Kidney (tissue), 14 donors: ENCODE data around the gene ROR1. TPM values are rescaled to one million over a fixed set of nuclear protein-coding genes. Genes with fewer than 3 reads are reported as not detected.

Source experiments
- DNase-seq, 5 donors: peaks; one replicate each; pipeline ENCODE4 v3.0.0-alpha.2; 2013 to 2020
- FAIRE-seq: peaks from 2 replicates; lab custom pipeline; 2012; peaks lifted over from hg19 to GRCh38; lab: Jason Lieb, UNC
- H3K27ac ChIP-seq, 2 donors: one replicate each; pipeline ENCODE4 v1.7.0; 2013; ENCODE audit warnings: low read depth in 2 of 2, low read length in 2 of 2, inconsistent platforms in 1 of 2
- H3K27me3 ChIP-seq: one replicate; pipeline ENCODE4 v1.7.1; 2013; ENCODE audit warnings: low read length, inconsistent platforms; ENCODE audit not compliant: control insufficient read depth, insufficient read depth
- H3K36me3 ChIP-seq, 3 donors: one replicate each; pipeline versions ENCODE4 v1.7.0 to v1.7.1; 2013; ENCODE audit warnings: low read length in 3 of 3, control low read depth in 1 of 3, inconsistent platforms in 1 of 3; ENCODE audit not compliant: insufficient read depth in 3 of 3, control insufficient read depth in 2 of 3
- H3K4me1 ChIP-seq, 3 donors: one replicate each; pipeline versions ENCODE4 v1.7.0 to v1.7.1; 2013; ENCODE audit warnings: low read length in 3 of 3, inconsistent platforms in 1 of 3, low read depth in 1 of 3; ENCODE audit not compliant: control insufficient read depth in 2 of 3, insufficient read depth in 2 of 3
- H3K4me3 ChIP-seq, 3 donors: one replicate each; pipeline versions ENCODE4 v1.7.0 to v1.8.1; 2013; ENCODE audit warnings: low read length in 3 of 3, control low read depth in 1 of 3, inconsistent platforms in 1 of 3
- H3K9ac ChIP-seq, 3 donors: one replicate each; pipeline versions ENCODE4 v1.7.0 to v1.7.1; 2013; ENCODE audit warnings: low read length in 3 of 3, control low read depth in 1 of 3, inconsistent platforms in 1 of 3
- H3K9me3 ChIP-seq, 3 donors: one replicate each; pipeline versions ENCODE4 v1.7.0 to v1.7.1; 2013; ENCODE audit warnings: low read length in 3 of 3, control low read depth in 1 of 3, inconsistent platforms in 1 of 3; ENCODE audit not compliant: control insufficient read depth in 2 of 3, insufficient read depth in 1 of 3
- intact Hi-C: fragments of 100-400 bp; cut with DNase I; formaldehyde crosslinking; loops from one replicate; pipeline ENCODE4 v1.11.1; 2022
- polyA plus RNA-seq: library from polyadenylated mRNA; stranded (reverse); fragments of 350-450 nt; fragmentation: Illumina TruSeq; extraction: RNeasy Lipid Tissue Mini Kit (QIAGEN cat#74804); gene quantifications from one replicate; pipeline ENCODE4 v1.2.3, GENCODE V29; 2014; ENCODE audit warnings: low read depth, low replicate concordance; ENCODE audit not compliant: insufficient read depth
- total RNA-seq: library from RNA; stranded (reverse); fragmentation: NEBNext Ultra II Directional; extraction: Animal tissue kit (Norgen Biotek cat#: 25700); gene quantifications from one replicate; pipeline ENCODE4 v1.2.1, GENCODE V29; 2021
- TF ChIP-seq, protein P1 (sequence below): IDR thresholded peaks from 3 replicates; pipeline ENCODE4 v1.5.1; 2012; ENCODE audit warnings: mild to moderate bottlenecking, moderate library complexity, borderline replicate concordance; ENCODE audit not compliant: insufficient read depth; ENCODE audit errors: extremely low read depth
- donor health status: control.
- donor health status: control.
- donor health status: control.
- donor health status: control.
- donor health status: control.
- donor health status: DM: yes; HTN: yes; CAD: no.
- donor health status: Normal renal cell carcinoma (clear cell type).

The ROR1 gene
- total and polyA plus RNA-seq, 2 donors from 2014 or later = 0.77 to 8.0 TPM

GRCh38 chr1:63787875-63788274 is 14.1 kb downstream of the ROR1 start:
- Histone ChIP-seq H3K36me3 (no peaks in the 10 kb centered on the region), H3K27ac (no peak overlapping the region), H3K9me3 (no peaks in the 10 kb centered on the region), H3K4me3 (no peak overlapping the region), H3K4me1 (peaks cover 0 to 6% (median 0%) of the 10 kb centered on the region in 3 donors), H3K27me3 (no peaks in the 10 kb centered on the region), H3K9ac (no peak overlapping the region)
- FAIRE-seq (no peak), DNase-seq (no peak)
- TF ChIP-seq, protein P1, sequence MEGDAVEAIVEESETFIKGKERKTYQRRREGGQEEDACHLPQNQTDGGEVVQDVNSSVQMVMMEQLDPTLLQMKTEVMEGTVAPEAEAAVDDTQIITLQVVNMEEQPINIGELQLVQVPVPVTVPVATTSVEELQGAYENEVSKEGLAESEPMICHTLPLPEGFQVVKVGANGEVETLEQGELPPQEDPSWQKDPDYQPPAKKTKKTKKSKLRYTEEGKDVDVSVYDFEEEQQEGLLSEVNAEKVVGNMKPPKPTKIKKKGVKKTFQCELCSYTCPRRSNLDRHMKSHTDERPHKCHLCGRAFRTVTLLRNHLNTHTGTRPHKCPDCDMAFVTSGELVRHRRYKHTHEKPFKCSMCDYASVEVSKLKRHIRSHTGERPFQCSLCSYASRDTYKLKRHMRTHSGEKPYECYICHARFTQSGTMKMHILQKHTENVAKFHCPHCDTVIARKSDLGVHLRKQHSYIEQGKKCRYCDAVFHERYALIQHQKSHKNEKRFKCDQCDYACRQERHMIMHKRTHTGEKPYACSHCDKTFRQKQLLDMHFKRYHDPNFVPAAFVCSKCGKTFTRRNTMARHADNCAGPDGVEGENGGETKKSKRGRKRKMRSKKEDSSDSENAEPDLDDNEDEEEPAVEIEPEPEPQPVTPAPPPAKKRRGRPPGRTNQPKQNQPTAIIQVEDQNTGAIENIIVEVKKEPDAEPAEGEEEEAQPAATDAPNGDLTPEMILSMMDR = no peak
- intact Hi-C loops = no loop called here

DNA sequence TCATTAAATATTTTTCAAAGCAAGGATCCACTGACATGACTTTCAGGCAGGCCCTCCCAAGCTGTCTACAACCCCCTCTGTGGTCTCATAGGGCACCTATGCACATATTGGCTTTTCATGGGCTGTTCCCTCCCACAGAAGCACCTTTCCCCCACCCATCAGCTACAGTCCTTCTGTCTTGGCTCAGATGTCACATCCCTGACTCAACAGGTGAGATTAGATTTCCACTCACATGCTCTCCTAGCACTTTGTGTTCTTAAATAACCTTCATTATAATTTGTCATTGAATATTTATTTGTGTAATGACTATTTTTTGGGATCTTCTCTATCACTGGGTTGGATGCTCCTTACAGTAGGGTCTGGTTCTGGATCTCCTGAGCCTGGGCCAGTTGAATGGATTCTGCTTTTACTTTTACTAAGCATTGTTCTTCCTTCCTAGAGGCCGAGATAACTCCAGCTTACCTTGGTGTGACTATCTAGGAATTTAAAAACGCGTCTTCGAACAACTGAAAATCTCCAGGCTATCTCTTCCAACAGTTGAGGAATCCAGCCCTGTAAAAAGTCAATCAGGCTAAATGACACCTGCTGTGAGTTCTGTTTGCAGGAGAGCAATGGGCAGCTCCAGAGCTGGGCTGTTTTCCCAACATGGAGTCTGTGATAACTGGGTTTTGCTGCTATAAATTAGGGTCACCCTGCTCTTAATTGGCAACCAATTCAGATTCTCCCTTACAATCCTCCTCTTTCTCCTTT is 16.2 kb downstream of the ROR1 start:
- no peaks in the 10 kb centered on the region for H3K27me3 ChIP-seq
- H3K27ac ChIP-seq = no peak overlapping the region
- H3K4me1 ChIP-seq = no peaks in the 10 kb centered on the region
- no peak for DNase-seq
- H3K36me3 ChIP-seq = no peaks in the 10 kb centered on the region
- no peak overlapping the region for H3K4me3 ChIP-seq
- TF ChIP-seq, protein P1 = no peak
- H3K9me3 ChIP-seq = no peaks in the 10 kb centered on the region
- intact Hi-C loops = no loop called here
- no peak for FAIRE-seq
- H3K9ac ChIP-seq = no peak overlapping the region

DNA sequence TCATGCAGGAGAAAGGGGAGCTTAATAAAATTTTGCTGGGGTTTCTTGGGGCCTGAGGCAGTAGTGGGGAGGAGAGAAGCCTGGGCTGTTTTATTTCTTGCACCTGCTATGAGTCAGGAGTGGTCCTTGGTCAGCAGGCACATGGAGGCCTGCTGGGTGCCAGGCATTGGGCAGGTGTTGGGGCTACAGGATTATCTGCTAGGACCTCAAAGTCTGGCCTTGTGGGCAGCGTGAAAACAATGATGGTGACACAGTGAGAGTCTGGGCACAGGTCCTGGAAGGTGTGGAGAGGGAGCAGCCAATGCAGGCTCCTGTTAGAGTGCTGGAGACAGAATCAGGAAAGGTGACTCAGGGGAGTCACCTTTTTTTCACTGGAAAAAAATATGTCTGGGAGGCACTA is 17.2 kb downstream of the ROR1 start:
- no peak overlapping the region for H3K9ac ChIP-seq
- H3K9me3 ChIP-seq = no peaks in the 10 kb centered on the region
- intact Hi-C loops = no loop called here
- TF ChIP-seq, protein P1 = no peak
- H3K36me3 ChIP-seq = no peaks in the 10 kb centered on the region
- H3K4me1 ChIP-seq = no peaks in the 10 kb centered on the region
- no peaks in the 10 kb centered on the region for H3K27me3 ChIP-seq
- no peak overlapping the region for H3K4me3 ChIP-seq
- FAIRE-seq = no peak
- no peak overlapping the region for H3K27ac ChIP-seq
- no peak for DNase-seq

- Histone ChIP-seq H3K27me3 (no peaks in the 10 kb centered on the region), H3K4me3 (no peak overlapping the region), H3K4me1 (no peaks in the 10 kb centered on the region), H3K36me3 (no peaks in the 10 kb centered on the region), H3K9ac (no peak overlapping the region), H3K9me3 (no peaks in the 10 kb centered on the region), H3K27ac (no peak overlapping the region)
- intact Hi-C loops = no loop called here
- TF ChIP-seq, protein P1 = no peak
- no peak for FAIRE-seq
- DNase-seq = no peak
These were observed 18.3 kb downstream of the ROR1 start for GRCh38 chr1:63792152-63792551.
